ENCODE data around the gene DLX5. TPM values are rescaled to one million over a fixed set of nuclear protein-coding genes. Genes with fewer than 3 reads are reported as not detected.

DLX5 gene
- total RNA-seq, 4 donors from 2014 or later, result not detected

DNA sequence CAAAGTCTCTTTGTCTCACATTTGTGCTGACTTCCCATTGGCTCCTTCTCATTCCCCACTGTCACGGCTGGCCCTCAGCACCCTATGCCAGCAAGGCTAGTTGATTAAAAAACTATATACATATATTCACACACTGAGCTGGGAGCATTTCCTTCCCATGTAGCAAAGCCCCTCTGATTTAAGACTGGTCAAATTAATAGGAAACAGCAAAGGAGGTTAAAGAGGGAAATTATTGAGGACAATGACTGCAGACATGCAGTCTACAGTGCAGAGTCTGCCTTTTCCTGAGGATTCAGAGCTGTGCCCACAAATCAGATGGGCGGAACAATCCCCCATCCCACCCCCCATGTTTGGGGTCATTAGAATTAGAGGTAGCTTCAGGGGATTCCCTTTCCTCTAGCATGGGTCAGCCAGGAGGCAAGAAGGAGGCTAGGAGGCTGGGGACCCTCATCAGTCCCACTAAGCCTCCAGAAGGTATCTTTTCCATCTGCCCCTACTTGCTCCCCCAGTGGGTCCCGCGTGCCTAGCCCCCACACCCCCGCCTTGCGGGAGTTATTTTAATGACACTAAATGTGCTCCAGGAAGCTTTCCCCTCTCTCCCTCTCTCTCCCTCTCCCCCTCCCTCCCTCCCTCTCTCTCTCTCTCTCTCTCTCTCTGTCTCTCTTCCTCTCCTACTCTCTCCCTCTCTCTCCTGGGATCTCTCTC, 29.1 kb downstream of the DLX5 start:
- H3K36me3 ChIP-seq, result no peaks in the 10 kb centered on the region
- no peak overlapping the region for H3K4me3 ChIP-seq
- intact Hi-C loops (cut with DNase I; ENCODE audit: low total_unique reads), result no loop called here
- DNase-seq, result no peak
- no peaks in the 10 kb centered on the region for H3K9me3 ChIP-seq
- 6 to 29% methylated on average over 2 to 6 of the region's 6 CpGs for WGBS, 2 donors (ENCODE audit: low coverage in 1 of 2)
- no peak for TF ChIP-seq EP300 (IDR thresholded peaks at IDR 0.05; ENCODE audit: low read depth)
- TF ChIP-seq, protein P1, sequence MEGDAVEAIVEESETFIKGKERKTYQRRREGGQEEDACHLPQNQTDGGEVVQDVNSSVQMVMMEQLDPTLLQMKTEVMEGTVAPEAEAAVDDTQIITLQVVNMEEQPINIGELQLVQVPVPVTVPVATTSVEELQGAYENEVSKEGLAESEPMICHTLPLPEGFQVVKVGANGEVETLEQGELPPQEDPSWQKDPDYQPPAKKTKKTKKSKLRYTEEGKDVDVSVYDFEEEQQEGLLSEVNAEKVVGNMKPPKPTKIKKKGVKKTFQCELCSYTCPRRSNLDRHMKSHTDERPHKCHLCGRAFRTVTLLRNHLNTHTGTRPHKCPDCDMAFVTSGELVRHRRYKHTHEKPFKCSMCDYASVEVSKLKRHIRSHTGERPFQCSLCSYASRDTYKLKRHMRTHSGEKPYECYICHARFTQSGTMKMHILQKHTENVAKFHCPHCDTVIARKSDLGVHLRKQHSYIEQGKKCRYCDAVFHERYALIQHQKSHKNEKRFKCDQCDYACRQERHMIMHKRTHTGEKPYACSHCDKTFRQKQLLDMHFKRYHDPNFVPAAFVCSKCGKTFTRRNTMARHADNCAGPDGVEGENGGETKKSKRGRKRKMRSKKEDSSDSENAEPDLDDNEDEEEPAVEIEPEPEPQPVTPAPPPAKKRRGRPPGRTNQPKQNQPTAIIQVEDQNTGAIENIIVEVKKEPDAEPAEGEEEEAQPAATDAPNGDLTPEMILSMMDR (IDR thresholded peaks at IDR 0.05), result no peak
- TF ChIP-seq POLR2A (IDR thresholded peaks at IDR 0.05), result no peak
- TF ChIP-seq POLR2AphosphoS5 (IDR thresholded peaks at IDR 0.05), result no peak
- in situ Hi-C loops (cut with MboI; ENCODE audit: low pct_ligation_motif_present in 1 of 4, low pct_unique_long_range_greater_than_20kb in 1 of 4, low sequenced_read_pairs in 3 of 4), result no loop called here
- no peaks in the 10 kb centered on the region for H3K4me1 ChIP-seq
- peaks cover 100% of the 10 kb centered on the region for H3K27me3 ChIP-seq
- no peak overlapping the region for H3K27ac ChIP-seq

DNA sequence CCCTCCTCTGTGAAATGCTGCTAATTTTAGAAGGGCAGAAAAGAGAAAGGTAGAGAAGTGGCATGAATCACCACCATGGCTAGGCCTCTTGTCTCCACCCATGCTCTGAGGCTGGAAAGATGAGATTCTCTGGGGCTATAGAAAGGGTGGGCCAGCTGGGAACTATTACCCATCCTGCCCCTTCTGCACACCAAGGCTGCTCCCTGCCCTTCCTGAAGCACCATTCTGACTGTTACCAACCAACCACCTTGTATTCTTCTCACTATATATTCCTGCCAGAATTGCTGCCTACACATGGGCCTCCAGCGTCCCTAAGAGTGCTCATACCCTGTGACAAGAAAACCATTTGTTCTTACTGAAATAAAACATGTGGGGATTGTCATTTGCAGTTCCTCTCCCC, 30.7 kb downstream of the DLX5 start:
- H3K4me1 ChIP-seq, result no peaks in the 10 kb centered on the region
- no peaks in the 10 kb centered on the region for H3K9me3 ChIP-seq
- intact Hi-C loops (cut with DNase I; ENCODE audit: low total_unique reads), result no loop called here
- 41 to 56% methylated on average over 1 of the region's 1 CpG for WGBS, 2 donors (ENCODE audit: low coverage in 1 of 2)
- no peak for TF ChIP-seq POLR2AphosphoS5 (IDR thresholded peaks at IDR 0.05)
- TF ChIP-seq, protein P1 (IDR thresholded peaks at IDR 0.05), result no peak
- no peak for TF ChIP-seq EP300 (IDR thresholded peaks at IDR 0.05; ENCODE audit: low read depth)
- peaks cover 100% of the 10 kb centered on the region for H3K27me3 ChIP-seq
- no peak overlapping the region for H3K27ac ChIP-seq
- in situ Hi-C loops (cut with MboI; ENCODE audit: low pct_ligation_motif_present in 1 of 4, low pct_unique_long_range_greater_than_20kb in 1 of 4, low sequenced_read_pairs in 3 of 4), result no loop called here
- no peaks in the 10 kb centered on the region for H3K36me3 ChIP-seq
- H3K4me3 ChIP-seq, result no peak overlapping the region
- DNase-seq, result no peak

DNA sequence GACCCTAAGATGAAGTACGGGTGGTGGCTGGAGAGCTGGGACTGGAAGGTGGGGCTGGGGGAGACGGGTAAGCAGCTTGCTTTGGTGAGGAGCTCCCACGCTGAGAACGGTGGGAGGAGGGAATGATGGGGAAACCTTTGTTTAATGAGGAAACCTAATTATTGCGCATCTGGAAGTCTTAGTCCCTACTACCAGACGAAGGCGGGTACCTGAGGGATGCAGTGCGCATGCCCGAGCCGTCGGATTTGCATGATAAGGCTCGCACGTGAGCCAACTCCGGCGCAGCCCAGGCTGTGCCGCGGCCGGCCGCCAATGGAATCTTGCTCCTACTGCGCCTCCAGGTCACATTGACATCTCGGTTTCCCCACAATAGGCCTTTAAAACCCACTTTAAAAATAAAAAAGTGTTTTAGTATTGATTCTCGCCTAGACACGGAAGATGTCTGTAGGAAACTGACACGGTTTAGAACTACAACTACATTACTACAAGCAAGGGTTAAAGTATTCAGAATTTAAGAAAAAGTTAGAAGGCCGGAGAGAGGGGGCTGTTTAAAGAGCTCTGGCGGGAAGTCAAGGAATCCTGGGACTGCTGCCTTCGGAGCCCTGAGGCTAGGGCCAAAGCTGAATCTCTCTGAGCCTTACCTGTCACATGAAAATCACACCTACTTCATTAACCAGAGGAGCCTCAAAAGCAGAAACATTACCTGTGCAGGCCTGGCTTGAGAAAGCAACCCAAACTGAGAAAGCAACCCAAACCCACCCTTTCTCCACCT, 31.4 kb downstream of the DLX5 start:
- Histone ChIP-seq H3K9me3 (no peaks in the 10 kb centered on the region), H3K4me1 (no peaks in the 10 kb centered on the region), H3K27ac (no peak overlapping the region), H3K36me3 (no peaks in the 10 kb centered on the region), H3K4me3 (no peak overlapping the region), H3K27me3 (peaks cover 100% of the 10 kb centered on the region)
- TF ChIP-seq POLR2A (IDR thresholded peaks at IDR 0.05), result no peak
- TF ChIP-seq POLR2AphosphoS5 (IDR thresholded peaks at IDR 0.05), result no peak
- TF ChIP-seq EP300 (IDR thresholded peaks at IDR 0.05; ENCODE audit: low read depth), result no peak
- TF ChIP-seq, protein P1 (IDR thresholded peaks at IDR 0.05), result no peak
- 27 to 37% methylated on average over 8 to 27 of the region's 27 CpGs for WGBS, 2 donors (ENCODE audit: low coverage in 1 of 2)
- intact Hi-C loops (cut with DNase I; ENCODE audit: low total_unique reads), result no loop called here
- no peak for DNase-seq
- in situ Hi-C loops (cut with MboI; ENCODE audit: low pct_ligation_motif_present in 1 of 4, low pct_unique_long_range_greater_than_20kb in 1 of 4, low sequenced_read_pairs in 3 of 4), result no loop called here

DNA sequence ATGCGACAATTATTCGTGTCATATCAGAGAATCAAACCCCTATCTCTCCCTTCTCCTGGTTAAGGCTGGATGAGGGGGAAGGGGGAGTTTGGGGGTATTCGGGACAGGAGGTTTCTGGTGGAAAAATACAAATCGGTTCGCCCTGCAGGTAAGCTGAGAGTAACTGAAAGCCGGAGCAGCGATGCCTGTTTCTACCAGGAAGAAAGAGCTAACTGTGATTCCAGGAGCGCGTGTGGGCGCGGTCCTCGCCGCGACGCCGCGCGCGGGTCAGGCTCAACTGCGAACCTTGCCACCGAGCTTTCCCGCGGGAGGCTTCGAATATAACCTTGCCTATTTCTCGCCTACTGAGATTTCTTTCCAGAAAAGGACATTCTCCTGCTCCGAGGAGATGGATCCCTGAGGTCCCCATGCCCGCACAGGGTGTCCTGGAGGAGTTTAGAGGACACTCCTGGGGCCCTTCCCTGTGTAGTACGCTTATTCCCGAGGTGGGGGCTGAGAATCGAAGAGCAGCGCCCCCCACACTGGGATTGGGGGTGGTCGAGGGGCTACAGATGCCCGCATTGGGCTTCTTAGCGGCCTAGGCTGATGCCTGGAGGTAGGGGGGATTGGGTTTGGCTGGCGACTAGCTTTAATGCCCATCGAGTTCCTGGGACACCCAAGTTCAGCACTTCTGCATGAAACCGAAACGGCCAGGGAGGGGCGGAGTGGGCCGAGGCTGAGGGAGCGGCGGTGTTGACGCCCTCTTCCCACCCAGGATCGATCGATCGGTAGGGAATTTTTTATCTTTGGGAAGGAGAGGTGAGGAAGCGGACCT, 32.2 kb downstream of the DLX5 start:
- intact Hi-C loops (cut with DNase I; ENCODE audit: low total_unique reads) (no loop called here), in situ Hi-C loops (cut with MboI; ENCODE audit: low pct_ligation_motif_present in 1 of 4, low pct_unique_long_range_greater_than_20kb in 1 of 4, low sequenced_read_pairs in 3 of 4) (no loop called here)
- H3K4me3 ChIP-seq, result no peak overlapping the region
- 17 to 42% methylated on average over 6 to 47 of the region's 47 CpGs for WGBS, 2 donors (ENCODE audit: low coverage in 1 of 2)
- DNase-seq, result no peak
- no peak for TF ChIP-seq POLR2AphosphoS5 (IDR thresholded peaks at IDR 0.05)
- TF ChIP-seq, protein P1 (IDR thresholded peaks at IDR 0.05), result no peak
- TF ChIP-seq EP300 (IDR thresholded peaks at IDR 0.05; ENCODE audit: low read depth), result no peak
- TF ChIP-seq POLR2A (IDR thresholded peaks at IDR 0.05), result no peak
- H3K27ac ChIP-seq, result no peak overlapping the region
- H3K27me3 ChIP-seq, result peaks cover 100% of the 10 kb centered on the region
- no peaks in the 10 kb centered on the region for H3K9me3 ChIP-seq
- H3K36me3 ChIP-seq, result no peaks in the 10 kb centered on the region
- H3K4me1 ChIP-seq, result no peaks in the 10 kb centered on the region

All from transverse colon (tissue), 4 donors.